Testis (tissue), 2 donors: ENCODE results near the gene B4GALNT4.

Source experiments
- CTCF ChIP-seq, 3 experiments: fragments of 450-650 bp in 2 of 3; fragments of 200-600 bp in 1 of 3; sonication (generic) in 1 of 3; IDR thresholded peaks; one replicate each; pipeline ENCODE4 v1.5.1; 2016 to 2019; ENCODE audit warnings: antibody characterized with exemption in 3 of 3, mild to moderate bottlenecking in 2 of 3, moderate library complexity in 1 of 3
- POLR2A ChIP-seq: fragments of 450-650 bp; IDR thresholded peaks from one replicate; pipeline ENCODE4 v1.6.1; 2017; ENCODE audit warnings: antibody characterized with exemption, mild to moderate bottlenecking, moderate library complexity

GRCh38 chr11:328012-328411 lies 41.3 kb upstream of the B4GALNT4 start:
- no peak for TF ChIP-seq CTCF (IDR thresholded peaks at IDR 0.05)
- TF ChIP-seq POLR2A: no peak
